ENCODE measurements around the gene HOXD8.

The HOXD8 gene

GRCh38 chr2:176117162-176117822, 12.2 kb upstream of the HOXD8 start:
- DNase-seq (ENCODE audit: extremely low read depth, low read depth): no peak
- TF ChIP-seq CTCF (IDR thresholded peaks at IDR 0.05; ENCODE audit: low read depth, low read length): no peak

- no peak for TF ChIP-seq CTCF (IDR thresholded peaks at IDR 0.05; ENCODE audit: low read depth, low read length)
- no peak for DNase-seq (ENCODE audit: extremely low read depth, low read depth)
Measured at GRCh38 chr2:176117823-176118371, 11.6 kb upstream of the HOXD8 start.

GRCh38 chr2:176118601-176119339, 10.7 kb upstream of the HOXD8 start:
- no peak for DNase-seq (ENCODE audit: extremely low read depth, low read depth)
- peak; percentile 24 for TF ChIP-seq CTCF (IDR thresholded peaks at IDR 0.05; ENCODE audit: low read depth, low read length)

GRCh38 chr2:176120364-176121189, 8.9 kb upstream of the HOXD8 start:
- no peak for DNase-seq (ENCODE audit: extremely low read depth, low read depth)
- no peak for TF ChIP-seq CTCF (IDR thresholded peaks at IDR 0.05; ENCODE audit: low read depth, low read length)

- DNase-seq (ENCODE audit: extremely low read depth, low read depth): no peak
- TF ChIP-seq CTCF (IDR thresholded peaks at IDR 0.05; ENCODE audit: low read depth, low read length): no peak
Measured at GRCh38 chr2:176121190-176122051, 8.1 kb upstream of the HOXD8 start.

- no peak for TF ChIP-seq CTCF (IDR thresholded peaks at IDR 0.05; ENCODE audit: low read depth, low read length)
- no peak for DNase-seq (ENCODE audit: extremely low read depth, low read depth)
Measured at GRCh38 chr2:176122052-176122682, 7.3 kb upstream of the HOXD8 start.

All from AG09319 (cell line).